Cerebellar nuclear complex (tissue), 1 donor: ENCODE data around the gene CEP63.
A peak's percentile ranks its signal among the peaks of the same experiment; 100 is the strongest.

Source experiments
- DNase-seq, 2 experiments: peaks; one replicate each; lab custom pipeline; 2025; lab: John Stamatoyannopoulos, UW

The CEP63 gene

DNA sequence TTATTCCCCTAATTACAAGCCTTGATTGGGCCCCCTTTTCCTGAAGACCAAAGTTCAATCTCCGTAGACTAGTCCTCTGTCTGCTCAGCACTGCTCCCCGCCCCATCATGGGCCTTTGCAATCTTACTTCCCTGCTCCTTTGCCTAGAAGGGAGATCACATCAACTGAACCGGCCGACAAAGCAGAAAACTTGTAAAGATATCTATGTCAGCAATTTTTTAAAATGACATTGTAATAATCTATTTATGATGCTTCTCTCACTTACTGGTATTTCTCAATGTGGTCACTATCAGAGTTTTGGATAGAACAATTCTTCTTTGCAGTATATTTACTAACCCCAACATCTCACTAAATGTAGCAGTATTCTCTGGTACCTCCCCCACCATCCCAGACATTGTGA, 17.3 kb upstream of the CEP63 start:
- no peak for DNase-seq

- no peak for DNase-seq
Measured at GRCh38 chr3:134471521-134472193, 14.2 kb upstream of the CEP63 start.

DNA sequence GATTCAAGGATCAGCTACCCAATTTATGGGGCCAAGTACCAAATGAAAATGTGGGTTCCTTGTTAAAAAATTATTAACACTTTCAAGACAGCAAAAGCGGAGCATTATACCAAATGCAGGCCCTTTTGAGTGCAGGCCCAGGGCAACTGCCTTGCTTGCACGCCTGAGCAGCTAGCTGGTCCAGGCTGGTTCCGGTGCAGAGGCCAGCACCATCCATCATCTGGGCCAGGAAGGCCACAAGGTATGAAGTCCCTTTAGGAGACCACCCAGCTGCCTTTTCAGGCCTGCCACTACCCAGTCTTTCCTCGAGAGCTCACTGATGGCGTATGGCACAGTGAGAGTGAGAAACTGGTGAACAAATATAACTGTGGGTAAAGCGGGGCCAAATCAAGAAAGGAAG, 13.0 kb upstream of the CEP63 start:
- DNase-seq = no peak

DNA sequence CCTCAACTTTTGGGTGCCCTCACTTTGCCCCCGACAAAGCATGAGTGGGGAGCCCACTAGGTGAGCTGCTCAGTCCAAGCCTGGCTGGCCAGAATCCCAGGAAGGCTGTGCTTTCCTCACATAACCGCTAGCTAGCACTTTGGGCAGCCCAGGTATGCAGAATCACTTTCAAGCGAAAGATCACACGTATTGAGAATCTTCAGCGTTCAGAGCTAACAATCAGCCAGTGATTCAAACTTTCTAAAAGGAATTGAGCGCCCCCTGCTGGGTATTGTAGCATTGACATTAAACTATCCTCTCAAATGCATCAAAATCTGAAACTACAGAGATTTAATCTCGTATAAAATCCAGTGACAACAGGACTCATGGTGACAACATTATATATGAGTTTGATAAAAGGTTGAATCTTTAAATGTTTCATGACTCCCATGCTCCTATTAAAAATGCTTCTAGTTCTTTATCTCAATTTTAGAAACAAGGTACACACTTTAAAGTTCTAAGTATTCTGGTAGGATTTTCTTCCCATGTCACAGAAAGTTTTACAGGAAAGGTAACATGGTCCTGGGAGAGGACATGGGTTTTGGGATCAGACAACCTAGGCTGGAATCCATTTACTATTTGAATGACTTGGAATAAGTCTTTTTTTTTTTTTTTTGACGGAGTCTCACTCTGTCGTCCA, 11.8 kb upstream of the CEP63 start:
- DNase-seq = peak in 1 of 2 experiments; percentile 21

- DNase-seq = no peak
Measured at GRCh38 chr3:134474956-134475355, 10.9 kb upstream of the CEP63 start.

DNA sequence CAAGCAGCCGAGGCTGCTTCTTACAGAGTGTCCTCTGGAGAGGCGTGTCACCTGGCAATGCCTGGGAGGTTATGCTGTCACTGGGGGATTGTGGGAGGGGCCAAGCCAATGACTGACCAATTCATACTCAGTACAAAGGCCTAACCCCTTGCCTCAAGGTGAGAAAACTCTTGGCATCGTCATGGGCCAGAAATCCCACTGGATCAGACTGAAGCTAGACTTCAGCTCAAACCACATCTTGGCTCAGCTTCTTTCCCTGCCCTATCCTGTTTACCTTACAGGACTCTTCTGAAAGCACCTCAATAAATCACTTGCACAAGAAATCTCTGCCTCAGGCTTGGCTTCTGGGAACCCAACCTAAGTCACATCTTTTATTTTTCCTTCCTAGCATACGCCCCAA, 9.6 kb upstream of the CEP63 start:
- DNase-seq = no peak

DNA sequence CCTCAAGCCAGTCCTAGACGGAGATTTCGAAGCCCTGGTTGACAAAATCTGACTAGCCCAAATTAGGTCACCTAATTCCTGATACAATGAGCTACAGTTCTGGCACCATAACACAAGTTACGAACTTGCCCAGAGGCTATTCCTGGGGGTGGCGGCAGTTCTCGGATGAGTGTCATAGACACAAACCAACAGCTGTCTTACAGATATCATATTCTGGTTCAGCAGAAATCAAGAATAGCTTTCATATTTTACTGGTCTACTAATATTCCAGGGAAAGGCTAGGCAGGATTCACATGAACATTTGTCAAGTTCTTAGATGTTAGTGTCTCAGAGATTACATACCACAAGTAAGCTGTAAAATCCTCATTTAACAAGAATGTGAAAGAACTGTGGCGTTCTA, 8.9 kb upstream of the CEP63 start:
- no peak for DNase-seq

- DNase-seq = no peak
Measured at GRCh38 chr3:134477938-134478337, 7.9 kb upstream of the CEP63 start.

GRCh38 chr3:134480546-134480945, 5.3 kb upstream of the CEP63 start:
- no peak for DNase-seq

DNA sequence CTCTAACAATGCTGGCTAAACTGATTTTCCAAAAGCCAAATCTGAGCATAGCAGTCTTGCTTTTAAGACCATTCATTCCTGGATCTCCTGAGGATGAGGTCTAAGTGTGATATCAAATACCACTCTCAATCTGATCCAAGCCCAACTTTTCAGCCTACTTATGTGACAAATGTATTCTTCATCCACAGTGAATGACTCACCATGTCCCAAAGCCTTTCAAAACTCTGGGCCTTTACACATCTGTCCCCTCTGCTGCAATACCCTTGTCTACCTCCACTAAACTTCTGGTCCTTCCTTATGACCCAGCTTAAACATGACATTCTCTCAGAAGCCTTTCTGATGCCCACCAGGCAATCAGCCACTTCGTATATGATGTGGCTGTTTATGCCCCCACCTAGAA, 4.7 kb upstream of the CEP63 start:
- no peak for DNase-seq

- no peak for DNase-seq
Measured at GRCh38 chr3:134482622-134483021, 3.2 kb upstream of the CEP63 start.

GRCh38 chr3:134483195-134483900, 2.5 kb upstream of the CEP63 start:
- no peak for DNase-seq

DNA sequence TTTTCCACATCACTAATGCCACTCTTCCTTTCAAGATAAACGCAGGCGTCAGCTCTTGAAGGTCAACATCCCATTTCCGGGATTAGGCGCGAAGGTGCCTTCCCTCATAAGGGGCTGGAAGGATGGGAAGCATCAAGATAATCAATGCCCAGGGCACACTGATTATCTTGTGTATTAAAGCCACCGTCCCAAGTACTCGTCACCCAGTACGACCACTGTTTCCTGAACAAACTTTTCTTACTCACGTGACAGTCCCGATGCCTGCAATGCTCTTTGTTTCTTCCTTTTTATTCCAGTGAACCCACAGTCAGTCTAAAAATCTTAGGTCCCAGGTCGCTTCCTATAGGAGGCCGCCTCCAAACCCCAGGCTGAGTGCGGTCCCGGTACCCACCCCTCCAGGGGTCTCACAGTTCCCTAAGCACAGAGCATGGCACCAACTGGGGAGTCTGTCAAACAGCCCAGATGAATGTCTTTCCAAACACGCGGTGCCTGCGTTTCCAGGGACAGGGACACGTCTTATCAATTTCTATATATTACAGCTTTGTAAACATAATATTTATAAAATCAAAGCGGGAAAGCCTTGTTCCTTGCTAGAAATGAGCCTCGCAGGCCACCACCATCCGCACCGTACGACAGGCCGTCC, 661 bp upstream of the CEP63 start:
- DNase-seq = no peak

- DNase-seq = no peak
Measured at GRCh38 chr3:134486577-134487041, 752 bp downstream of the CEP63 start.

GRCh38 chr3:134487406-134487805, 1.5 kb downstream of the CEP63 start:
- no peak for DNase-seq

GRCh38 chr3:134494495-134494894, 8.6 kb downstream of the CEP63 start:
- no peak for DNase-seq

GRCh38 chr3:134495980-134496379, 10.1 kb downstream of the CEP63 start:
- DNase-seq = no peak

GRCh38 chr3:134496471-134497071, 10.7 kb downstream of the CEP63 start:
- DNase-seq = no peak

- DNase-seq = no peak
Measured at GRCh38 chr3:134503266-134503665, 17.4 kb downstream of the CEP63 start.

DNA sequence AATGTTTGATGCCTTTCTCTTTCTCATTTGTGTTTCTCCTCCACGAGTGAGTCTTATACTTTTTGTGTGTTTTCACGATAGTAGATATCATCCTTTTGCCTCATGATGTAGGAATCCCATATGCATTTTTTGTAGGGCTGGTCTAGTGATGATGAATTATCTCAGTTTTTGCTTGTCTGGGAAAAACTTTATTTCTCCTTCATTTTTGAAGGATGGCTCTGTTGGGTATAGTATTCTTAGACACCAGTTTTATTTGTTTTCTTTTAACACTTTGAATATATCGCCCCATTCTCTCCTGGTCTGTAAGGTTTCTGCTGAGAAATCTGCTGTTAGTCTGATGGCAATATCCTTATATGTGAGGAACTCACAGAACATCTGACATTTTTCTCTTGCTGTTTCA, 18.3 kb downstream of the CEP63 start:
- no peak for DNase-seq

- DNase-seq = no peak
Measured at GRCh38 chr3:134505485-134505884, 19.6 kb downstream of the CEP63 start.

DNA sequence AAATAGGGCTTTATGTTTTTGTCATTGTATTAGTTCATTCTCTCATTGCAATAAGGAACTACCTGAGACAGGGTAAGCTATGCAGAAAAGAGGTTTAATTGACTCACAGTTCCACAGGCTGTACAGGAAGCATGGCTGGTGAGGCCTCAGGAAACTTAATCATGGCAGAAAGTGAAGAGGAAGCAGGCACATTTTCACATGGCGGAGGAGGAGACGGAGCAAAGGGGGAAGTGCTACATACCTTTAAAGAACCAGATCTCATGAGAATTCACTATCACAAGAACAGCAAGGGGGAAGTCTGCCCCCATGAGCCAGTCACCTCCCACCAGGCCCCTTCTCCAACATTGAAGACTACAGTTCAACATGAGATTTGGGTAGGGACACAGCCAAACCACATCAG, 25.6 kb downstream of the CEP63 start:
- DNase-seq = no peak
